GM12872 (cell line): ENCODE results near the gene SMLR1.

Experiments
- TF ChIP-seq, protein P1 (sequence below): IDR thresholded peaks from 3 replicates; pipeline ENCODE4 v1.5.1; 2011; ENCODE audit warnings: low read depth, mild to moderate bottlenecking, low read length, moderate library complexity; ENCODE audit not compliant: insufficient read depth

The SMLR1 gene

DNA sequence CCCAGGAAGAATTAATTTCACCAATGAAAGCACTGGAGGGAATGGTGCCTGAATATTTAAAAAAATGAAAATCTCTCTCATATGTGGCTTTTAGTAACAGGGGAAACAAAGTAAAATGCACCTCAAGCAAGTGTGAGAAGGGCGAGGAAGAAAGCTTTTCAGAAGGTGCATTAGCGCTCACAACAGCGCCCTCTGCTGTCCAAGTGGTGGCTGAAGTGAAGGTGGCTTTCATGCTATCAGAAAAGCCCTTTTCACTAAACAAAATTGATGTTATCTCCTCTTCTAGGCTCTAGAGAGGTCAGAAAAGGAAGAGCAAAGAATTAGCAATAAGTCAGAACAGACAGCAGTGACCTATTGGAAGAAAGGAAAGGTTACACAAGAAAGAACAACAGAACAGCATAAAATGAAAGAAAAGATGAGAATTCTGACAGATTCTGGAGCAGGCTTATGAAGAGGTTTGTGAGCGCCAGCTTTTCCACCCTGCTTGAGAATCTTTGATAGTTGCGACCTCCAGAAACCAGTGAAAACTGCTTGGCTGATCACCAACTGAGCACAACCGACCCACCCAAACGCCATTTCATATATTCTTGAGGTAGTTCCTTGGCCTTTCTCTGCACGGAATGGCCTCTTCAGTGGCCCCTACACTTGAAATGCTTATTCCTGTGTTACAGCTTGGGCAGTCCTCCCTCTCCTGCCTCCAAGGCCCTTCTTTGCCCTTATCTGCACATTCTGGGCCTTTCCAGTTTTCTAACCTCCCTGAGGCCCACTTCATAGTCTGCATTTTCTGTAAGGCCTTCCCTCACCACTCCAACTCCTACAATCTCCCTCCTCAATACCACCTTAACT, 45.3 kb downstream of the SMLR1 start:
- TF ChIP-seq, protein P1, sequence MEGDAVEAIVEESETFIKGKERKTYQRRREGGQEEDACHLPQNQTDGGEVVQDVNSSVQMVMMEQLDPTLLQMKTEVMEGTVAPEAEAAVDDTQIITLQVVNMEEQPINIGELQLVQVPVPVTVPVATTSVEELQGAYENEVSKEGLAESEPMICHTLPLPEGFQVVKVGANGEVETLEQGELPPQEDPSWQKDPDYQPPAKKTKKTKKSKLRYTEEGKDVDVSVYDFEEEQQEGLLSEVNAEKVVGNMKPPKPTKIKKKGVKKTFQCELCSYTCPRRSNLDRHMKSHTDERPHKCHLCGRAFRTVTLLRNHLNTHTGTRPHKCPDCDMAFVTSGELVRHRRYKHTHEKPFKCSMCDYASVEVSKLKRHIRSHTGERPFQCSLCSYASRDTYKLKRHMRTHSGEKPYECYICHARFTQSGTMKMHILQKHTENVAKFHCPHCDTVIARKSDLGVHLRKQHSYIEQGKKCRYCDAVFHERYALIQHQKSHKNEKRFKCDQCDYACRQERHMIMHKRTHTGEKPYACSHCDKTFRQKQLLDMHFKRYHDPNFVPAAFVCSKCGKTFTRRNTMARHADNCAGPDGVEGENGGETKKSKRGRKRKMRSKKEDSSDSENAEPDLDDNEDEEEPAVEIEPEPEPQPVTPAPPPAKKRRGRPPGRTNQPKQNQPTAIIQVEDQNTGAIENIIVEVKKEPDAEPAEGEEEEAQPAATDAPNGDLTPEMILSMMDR = peak; percentile 94

DNA sequence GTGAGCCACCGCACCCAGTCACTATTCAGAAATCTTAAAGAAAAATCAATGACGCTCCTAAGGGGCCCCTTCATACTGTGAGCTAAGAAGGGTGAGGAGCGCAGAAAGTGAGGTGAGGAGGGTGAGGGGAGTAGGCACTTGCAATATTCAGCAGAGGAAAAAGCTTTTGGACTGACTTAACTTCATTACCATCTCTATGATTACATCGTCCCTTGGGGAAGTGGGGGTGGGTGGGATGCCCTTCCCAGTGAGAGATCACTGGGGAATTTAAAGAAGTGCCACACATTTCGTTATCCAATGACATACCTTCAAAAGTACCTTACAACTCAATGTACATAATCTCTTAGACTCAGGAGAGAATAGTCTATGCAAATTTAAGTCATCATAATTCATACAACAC, 46.5 kb downstream of the SMLR1 start:
- TF ChIP-seq, protein P1 = no peak

DNA sequence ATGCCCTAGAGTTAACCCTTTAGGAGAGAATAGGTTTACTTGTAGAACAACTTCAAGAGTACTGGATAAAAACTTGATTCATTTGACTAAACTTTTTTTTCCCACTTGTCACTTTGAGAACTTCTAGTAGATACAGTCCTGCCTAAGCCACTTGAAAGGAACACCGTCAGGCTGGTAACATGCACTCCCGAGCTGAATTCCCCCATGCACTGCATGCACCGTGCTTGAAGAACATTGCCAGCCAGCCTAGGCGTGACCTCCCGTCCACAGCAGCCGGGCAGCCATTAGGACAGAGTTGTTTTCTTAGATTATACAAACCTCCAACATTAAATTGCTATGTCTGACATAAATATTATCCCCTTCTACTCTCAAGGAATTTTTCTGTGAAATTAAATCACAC, 52.6 kb downstream of the SMLR1 start:
- TF ChIP-seq, protein P1 = no peak

DNA sequence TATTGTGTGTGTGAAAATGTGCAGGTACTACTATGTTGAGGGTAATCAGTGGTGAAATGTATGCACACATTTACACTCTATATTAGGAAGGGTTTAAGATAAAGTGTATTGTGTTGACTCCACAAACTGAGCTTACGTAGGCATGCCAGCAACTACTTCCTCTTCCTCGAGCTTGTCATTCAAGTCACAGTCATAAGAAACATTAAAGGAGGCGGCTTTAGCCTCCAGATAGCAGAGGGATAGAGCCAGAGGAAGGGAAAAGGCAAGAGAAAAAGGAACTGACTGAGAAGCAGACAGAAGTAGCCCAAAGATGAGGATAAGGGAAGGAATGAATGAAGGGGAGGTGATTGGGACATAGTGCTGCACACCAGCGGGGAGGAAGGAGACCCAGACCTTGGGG, 55.2 kb downstream of the SMLR1 start:
- TF ChIP-seq, protein P1 = no peak

DNA sequence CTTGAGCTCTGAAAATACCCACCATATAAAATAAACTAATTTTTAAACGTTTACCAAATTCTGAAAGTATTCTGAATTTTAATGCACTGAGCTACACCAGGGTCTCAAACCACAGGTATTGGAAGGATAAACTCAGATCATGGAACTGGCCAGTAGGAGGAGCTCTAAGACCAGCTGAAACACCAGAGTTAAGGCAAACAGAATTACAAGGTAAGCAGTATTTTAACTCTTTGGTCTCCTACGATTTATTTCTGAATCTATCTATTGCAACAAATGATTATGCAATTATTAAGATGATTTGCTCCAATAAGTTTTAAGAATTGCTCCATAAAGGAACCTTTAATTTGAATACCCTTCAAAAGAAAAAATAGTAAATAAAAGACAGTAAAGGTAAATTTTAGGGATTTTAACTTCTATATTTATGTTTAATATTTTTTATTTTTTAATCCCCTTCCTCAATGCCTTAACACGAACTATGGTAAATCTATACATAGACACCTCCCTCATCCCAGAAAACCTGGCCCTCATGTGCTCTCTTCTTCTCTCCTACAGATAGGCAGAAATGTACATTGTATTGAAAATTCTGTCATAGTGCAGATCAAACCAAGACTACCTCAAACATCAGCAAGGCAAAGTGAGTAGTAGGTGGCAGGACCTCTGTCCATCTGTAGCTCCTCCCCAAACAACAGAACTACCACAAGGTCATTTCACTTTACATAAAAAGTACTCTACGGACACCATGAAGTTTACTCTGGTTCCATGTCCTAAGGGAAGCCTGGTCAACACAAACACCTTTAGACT, 58.4 kb downstream of the SMLR1 start:
- TF ChIP-seq, protein P1 = peak; percentile 76
